HepG2 (cell line): ENCODE measurements around the gene RCAN2. TPM values are rescaled to one million over a fixed set of nuclear protein-coding genes. Genes with fewer than 3 reads are reported as not detected.

Experiments used
- ATAC-seq: fragments of 200-7000 bp; cut with Tn5 transposase; 3 replicates; pipeline ENCODE4 v1.9.1; 2020; ENCODE audit warnings: mild to moderate bottlenecking, moderate library complexity
- BruUV-seq: library from RNA; stranded (reverse); fragments of 400-500 nt; replicated peaks from 2 replicates; lab custom pipeline; 2021; lab: Mats Ljungman, UMichigan
- CTCF ChIA-PET: fragments of 300-600 bp; formaldehyde crosslinking; extraction: SDS; loops from one replicate; lab custom pipeline; 2021; ENCODE audit warnings: low total read pairs, inconsistent platforms, low intra/inter-chr PET ratio; lab: Yijun Ruan, JAX
- POLR2A ChIA-PET: fragments of 350-600 bp; sonication (Branson Sonifier 250); formaldehyde crosslinking; loops from one replicate; lab custom pipeline; 2020; ENCODE audit warnings: antibody characterized with exemption, inconsistent platforms; lab: Yijun Ruan, JAX
- DNase-seq: peaks from one replicate; pipeline ENCODE4 v3.0.0-alpha.2; 2015; ENCODE audit warnings: low spot score
- FAIRE-seq: peaks from 3 replicates; lab custom pipeline; 2011; peaks lifted over from hg19 to GRCh38; lab: Jason Lieb, UNC
- H2AFZ ChIP-seq: one replicate; pipeline ENCODE4 v1.6.1; 2011; ENCODE audit warnings: low read length, inconsistent platforms
- H3K27ac ChIP-seq: fragments of 300-600 bp; 3 replicates; pipeline ENCODE4 v1.8.0; 2011; ENCODE audit warnings: mixed run types, mild to moderate bottlenecking, mixed read lengths, low read length, inconsistent platforms; ENCODE audit not compliant: insufficient read depth; ENCODE audit errors: extremely low read length
- H3K27me3 ChIP-seq, 2 experiments: fragments of 200-600 bp in 1 of 2; 2 replicates in 1 of 2; 3 replicates in 1 of 2; pipeline versions ENCODE4 v1.6.0 to v1.8.0; 2011; ENCODE audit warnings: low read length in 2 of 2, mild to moderate bottlenecking in 2 of 2, moderate library complexity in 2 of 2, inconsistent platforms in 1 of 2; ENCODE audit not compliant: insufficient read depth in 2 of 2, control insufficient read depth in 1 of 2
- H3K36me3 ChIP-seq, 2 experiments: fragments of 200-600 bp in 1 of 2; replicated peaks in 1 of 2; 2 replicates in 1 of 2; 3 replicates in 1 of 2; pipeline versions ENCODE4 v1.5.1 to v1.8.0; 2011; ENCODE audit warnings: low read length in 2 of 2, inconsistent platforms in 1 of 2; ENCODE audit not compliant: insufficient read depth in 2 of 2, control insufficient read depth in 1 of 2
- H3K4me1 ChIP-seq: 2 replicates; pipeline ENCODE4 v1.5.1; 2012; ENCODE audit warnings: low read length, inconsistent platforms; ENCODE audit not compliant: insufficient read depth
- H3K4me2 ChIP-seq: 2 replicates; pipeline ENCODE4 v1.6.0; 2011; ENCODE audit warnings: low read depth, low read length, inconsistent platforms
- H3K4me3 ChIP-seq, 3 experiments: fragments of 200-600 bp in 1 of 3; sonication (generic), shearing (Covaris generic) in 1 of 3; replicated peaks in 1 of 3; 2 replicates each; pipeline ENCODE4 v1.5.1; 2011 to 2016; ENCODE audit warnings: low read length in 3 of 3, inconsistent platforms in 2 of 3, low read depth in 2 of 3, mild to moderate bottlenecking in 2 of 3, control low read depth in 1 of 3, mixed read lengths in 1 of 3; ENCODE audit not compliant: insufficient read depth in 1 of 3
- H3K79me2 ChIP-seq: one replicate; pipeline ENCODE4 v1.6.1; 2011; ENCODE audit warnings: low read length, inconsistent platforms; ENCODE audit not compliant: insufficient read depth
- H3K9ac ChIP-seq: 2 replicates; pipeline ENCODE4 v1.6.0; 2011; ENCODE audit warnings: mild to moderate bottlenecking, low read depth, low read length, inconsistent platforms; ENCODE audit not compliant: insufficient read depth
- H3K9me3 ChIP-seq: 2 replicates; pipeline ENCODE4 v1.5.1; 2012; ENCODE audit warnings: mild to moderate bottlenecking, low read length
- H4K20me1 ChIP-seq: 2 replicates; pipeline ENCODE4 v1.6.0; 2011; ENCODE audit warnings: inconsistent platforms, mild to moderate bottlenecking, low read length, moderate library complexity; ENCODE audit not compliant: insufficient read depth
- CEBPG ChIP-seq: IDR thresholded peaks from 2 replicates; pipeline ENCODE4 v1.6.1; 2016
- MTF1 ChIP-seq: sonication (generic); formaldehyde crosslinking; IDR thresholded peaks from 2 replicates; pipeline ENCODE4 v1.5.0; 2020; ENCODE audit warnings: missing genetic modification reagents
- NFYC ChIP-seq: IDR thresholded peaks from 2 replicates; pipeline ENCODE4 v1.6.1; 2016; ENCODE audit warnings: missing genetic modification reagents, missing compliant biosample characterization
- RAD21 ChIP-seq: fragments of 450-650 bp; formaldehyde crosslinking; IDR thresholded peaks from 2 replicates; pipeline ENCODE4 v1.5.0; 2020; ENCODE audit warnings: mild to moderate bottlenecking
- RBM22 ChIP-seq: fragments of 200-400 bp; formaldehyde crosslinking; optimal IDR thresholded peaks from 2 replicates; pipeline ENCODE3; 2017; ENCODE audit warnings: mild to moderate bottlenecking, low read length, moderate library complexity
- RXRB ChIP-seq: IDR thresholded peaks from 2 replicates; pipeline ENCODE4 v1.6.1; 2016; ENCODE audit warnings: borderline replicate concordance, missing genetic modification reagents, missing compliant biosample characterization
- SMC3 ChIP-seq: IDR thresholded peaks from 2 replicates; pipeline ENCODE4 v1.6.1; 2011; ENCODE audit warnings: low read length, improper control_type of control experiment
- TAF1 ChIP-seq: sonication (generic); formaldehyde crosslinking; IDR thresholded peaks from 2 replicates; pipeline ENCODE4 v1.4.0; 2020; ENCODE audit warnings: missing genetic modification reagents
- ZNF3 ChIP-seq: IDR thresholded peaks from 2 replicates; pipeline ENCODE4 v1.7.0; 2017; ENCODE audit warnings: inconsistent platforms
- WGBS: methylation state at CpG from one replicate; pipeline ENCODE4 v1.1.6; 2017; ENCODE audit warnings: low lambda C conversion rate; 5-methylcytosine and 5-hydroxymethylcytosine counted together
- in situ Hi-C: cut with HindIII; loops from 2 replicates; pipeline ENCODE4 v1.10.0; 2017; ENCODE audit warnings: low pct_unique_long_range_greater_than_20kb; ENCODE audit not compliant: extremely low pct_ligation_motif_present
- intact Hi-C: fragments of 100-400 bp; cut with micrococcal nuclease; formaldehyde crosslinking; loops from one replicate; pipeline ENCODE4 v1.10.0; 2022; ENCODE audit not compliant: unreplicated experiment
- polyA plus RNA-seq, 8 experiments: library from polyadenylated mRNA; depleted of rRNA in 3 of 8; stranded (reverse) in 7 of 8; unstranded in 1 of 8; fragments of >200 nt; fragmentation: Illumina TruSeq in 4 of 8; extraction: Trizol in 4 of 8; gene quantifications; 2 replicates each; pipeline versions ENCODE4 v1.2.1 to v1.2.3, GENCODE V29; 2011 to 2016; ENCODE audit warnings: low read depth in 4 of 8, missing spikeins in 1 of 8, mixed read lengths in 1 of 8; ENCODE audit not compliant: insufficient read depth in 1 of 8
- total RNA-seq, 5 experiments: library from RNA; depleted of rRNA; stranded (reverse); fragments of >200 nt; fragmentation: Illumina TruSeq; extraction: Trizol; gene quantifications; 2 replicates each; pipeline ENCODE4 v1.2.3, GENCODE V29; 2016; ENCODE audit warnings: low read depth in 1 of 5
- TF ChIP-seq, protein P1 (sequence below), 2 experiments: sonication (generic) in 1 of 2; formaldehyde crosslinking in 1 of 2; IDR thresholded peaks; 2 replicates each; pipeline versions ENCODE4 v1.6.1 to v1.9.0; 2014 to 2022; ENCODE audit warnings: antibody characterized with exemption in 1 of 2, borderline replicate concordance in 1 of 2, inconsistent platforms in 1 of 2, low read depth in 1 of 2, missing genetic modification reagents in 1 of 2
- TF ChIP-seq, protein P2 (sequence below): IDR thresholded peaks from 2 replicates; pipeline ENCODE4 v1.6.1; 2016; ENCODE audit warnings: mild to moderate bottlenecking
- TF ChIP-seq, protein P3 (sequence below): sonication (generic); formaldehyde crosslinking; IDR thresholded peaks from 2 replicates; pipeline ENCODE4 v1.5.0; 2020; ENCODE audit warnings: mild to moderate bottlenecking, missing genetic modification reagents, moderate library complexity

RCAN2 gene
- total and polyA plus RNA-seq, 2 of the 13 experiments (the other 11 are each of a cell fraction or from before 2014, with no cell fraction given): not detected

DNA sequence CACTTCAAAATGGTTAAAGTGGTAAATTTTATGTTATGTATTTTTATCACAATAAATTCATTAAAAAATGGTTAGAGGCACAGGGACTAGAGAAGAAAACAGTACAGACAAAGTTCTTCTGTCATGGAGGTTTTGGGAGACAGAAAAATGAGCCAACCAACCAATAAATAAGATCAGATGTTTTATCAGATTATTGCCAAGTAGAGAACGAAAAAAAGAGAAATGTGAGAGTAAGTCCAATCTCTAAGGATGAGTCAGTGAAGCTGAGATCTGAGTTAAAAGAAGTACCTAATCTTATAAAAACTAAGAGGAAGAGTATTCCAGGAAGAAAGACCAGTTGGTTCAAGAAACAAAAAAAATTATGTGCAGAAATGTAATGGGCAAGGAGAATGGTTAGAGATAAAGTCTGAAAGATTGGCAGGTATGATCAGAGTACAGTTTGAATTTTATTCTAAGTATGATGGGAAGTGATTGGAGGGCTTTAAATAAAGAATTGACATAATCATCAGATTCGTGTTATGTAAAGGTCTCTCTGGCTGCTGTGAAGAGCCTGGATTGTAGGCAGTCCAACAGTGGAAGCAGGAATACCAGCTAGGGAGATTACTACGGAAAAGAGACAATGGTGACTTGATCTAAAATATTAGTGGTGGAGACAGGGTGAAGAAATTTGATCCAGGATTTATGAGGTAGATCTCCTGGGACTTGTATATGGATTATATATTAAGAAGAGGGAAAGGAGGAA is 79.6 kb downstream of the RCAN2 start (continued):
- TF ChIP-seq, protein P1, sequence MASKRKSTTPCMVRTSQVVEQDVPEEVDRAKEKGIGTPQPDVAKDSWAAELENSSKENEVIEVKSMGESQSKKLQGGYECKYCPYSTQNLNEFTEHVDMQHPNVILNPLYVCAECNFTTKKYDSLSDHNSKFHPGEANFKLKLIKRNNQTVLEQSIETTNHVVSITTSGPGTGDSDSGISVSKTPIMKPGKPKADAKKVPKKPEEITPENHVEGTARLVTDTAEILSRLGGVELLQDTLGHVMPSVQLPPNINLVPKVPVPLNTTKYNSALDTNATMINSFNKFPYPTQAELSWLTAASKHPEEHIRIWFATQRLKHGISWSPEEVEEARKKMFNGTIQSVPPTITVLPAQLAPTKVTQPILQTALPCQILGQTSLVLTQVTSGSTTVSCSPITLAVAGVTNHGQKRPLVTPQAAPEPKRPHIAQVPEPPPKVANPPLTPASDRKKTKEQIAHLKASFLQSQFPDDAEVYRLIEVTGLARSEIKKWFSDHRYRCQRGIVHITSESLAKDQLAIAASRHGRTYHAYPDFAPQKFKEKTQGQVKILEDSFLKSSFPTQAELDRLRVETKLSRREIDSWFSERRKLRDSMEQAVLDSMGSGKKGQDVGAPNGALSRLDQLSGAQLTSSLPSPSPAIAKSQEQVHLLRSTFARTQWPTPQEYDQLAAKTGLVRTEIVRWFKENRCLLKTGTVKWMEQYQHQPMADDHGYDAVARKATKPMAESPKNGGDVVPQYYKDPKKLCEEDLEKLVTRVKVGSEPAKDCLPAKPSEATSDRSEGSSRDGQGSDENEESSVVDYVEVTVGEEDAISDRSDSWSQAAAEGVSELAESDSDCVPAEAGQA (IDR thresholded peaks at IDR 0.05; ENCODE audit: low read depth): no peak
- TF ChIP-seq, protein P1 (CRISPR knock-in tag; IDR thresholded peaks at IDR 0.05; ENCODE audit: borderline replicate concordance): no peak
- no peak for TF ChIP-seq MTF1 (CRISPR knock-in tag)

DNA sequence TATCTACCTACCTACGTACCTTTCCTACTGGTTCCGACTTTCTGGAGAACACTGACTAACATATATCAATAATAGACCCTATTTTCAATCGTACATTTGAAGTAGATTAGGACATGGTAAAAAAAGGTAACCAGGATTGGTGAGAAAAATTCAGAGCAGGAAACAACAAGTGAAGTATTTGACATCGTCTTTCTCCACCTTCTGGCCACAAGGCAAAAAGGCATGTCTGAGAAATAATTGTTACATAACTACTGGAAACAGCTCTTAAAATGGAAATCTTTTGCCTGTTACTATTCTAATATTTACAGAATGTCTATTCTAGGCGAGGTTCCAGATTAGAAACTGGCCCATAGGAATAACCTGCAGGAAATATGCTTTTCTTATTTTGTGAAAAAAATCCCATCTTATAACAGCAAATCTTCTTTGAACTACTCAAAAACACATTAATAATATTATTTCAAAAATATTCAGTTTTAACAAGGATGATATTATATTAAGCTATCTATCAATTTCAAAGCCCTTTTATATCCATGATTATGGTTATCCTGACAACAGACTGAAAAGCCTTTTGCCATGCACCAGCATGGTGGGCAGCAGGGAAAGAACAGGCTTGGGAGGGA is 80.8 kb downstream of the RCAN2 start:
- intact Hi-C loops: loop anchor here (1.0 kb wide), 2 partner anchors 320 to 480 kb away; no protein-coding TSS in a partner anchor
- Histone ChIP-seq H3K4me2 (no peak overlapping the region), H2AFZ (no peak overlapping the region), H3K9me3 (no peaks in the 10 kb centered on the region), H3K9ac (no peak overlapping the region), H3K4me3 (no peak overlapping the region), H3K79me2 (no peaks in the 10 kb centered on the region), H3K27me3 (no peaks in the 10 kb centered on the region), H3K4me1 (no peaks in the 10 kb centered on the region), H3K36me3 (no peaks in the 10 kb centered on the region), H4K20me1 (no peaks in the 10 kb centered on the region), H3K27ac (no peak overlapping the region)
- FAIRE-seq (peak; percentile 59), DNase-seq (peak; percentile 57), ATAC-seq (no peak; the same call in 2 of the 3 replicates)
- in situ Hi-C loops: loop anchor here (5.0 kb wide), 2 partner anchors 188 to 318 kb away; no protein-coding TSS in a partner anchor
- WGBS: 1% methylated on average over 5 of the region's 5 CpGs
- ChIA-PET POLR2A (interaction anchor here (0.6 kb wide), 1 partner anchor 967 kb away, joined by 3 read pairs; no protein-coding TSS in a partner anchor), CTCF (interaction anchor here (2.4 to 3.0 kb wide), 2 partner anchors 189 to 320 kb away, joined by 24 to 33 read pairs; no protein-coding TSS in a partner anchor)
- BruUV-seq: no TSS peak
- TF ChIP-seq RAD21 (CRISPR knock-in tag): peak; percentile 77
- no peak for TF ChIP-seq RBM22
- TF ChIP-seq ZNF3: no peak
- TF ChIP-seq SMC3: peak; percentile 94
- no peak for TF ChIP-seq NFYC (CRISPR knock-in tag)
- TF ChIP-seq CEBPG (CRISPR knock-in tag): peak; percentile 38; the same call in 1 of the 2 replicates
- TF ChIP-seq RXRB (CRISPR knock-in tag): peak; percentile 25; the same call in 1 of the 2 replicates
- TF ChIP-seq, protein P2, sequence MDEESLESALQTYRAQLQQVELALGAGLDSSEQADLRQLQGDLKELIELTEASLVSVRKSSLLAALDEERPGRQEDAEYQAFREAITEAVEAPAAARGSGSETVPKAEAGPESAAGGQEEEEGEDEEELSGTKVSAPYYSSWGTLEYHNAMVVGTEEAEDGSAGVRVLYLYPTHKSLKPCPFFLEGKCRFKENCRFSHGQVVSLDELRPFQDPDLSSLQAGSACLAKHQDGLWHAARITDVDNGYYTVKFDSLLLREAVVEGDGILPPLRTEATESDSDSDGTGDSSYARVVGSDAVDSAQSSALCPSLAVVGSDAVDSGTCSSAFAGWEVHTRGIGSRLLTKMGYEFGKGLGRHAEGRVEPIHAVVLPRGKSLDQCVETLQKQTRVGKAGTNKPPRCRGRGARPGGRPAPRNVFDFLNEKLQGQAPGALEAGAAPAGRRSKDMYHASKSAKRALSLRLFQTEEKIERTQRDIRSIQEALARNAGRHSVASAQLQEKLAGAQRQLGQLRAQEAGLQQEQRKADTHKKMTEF (CRISPR knock-in tag): no peak
- TF ChIP-seq, protein P3, sequence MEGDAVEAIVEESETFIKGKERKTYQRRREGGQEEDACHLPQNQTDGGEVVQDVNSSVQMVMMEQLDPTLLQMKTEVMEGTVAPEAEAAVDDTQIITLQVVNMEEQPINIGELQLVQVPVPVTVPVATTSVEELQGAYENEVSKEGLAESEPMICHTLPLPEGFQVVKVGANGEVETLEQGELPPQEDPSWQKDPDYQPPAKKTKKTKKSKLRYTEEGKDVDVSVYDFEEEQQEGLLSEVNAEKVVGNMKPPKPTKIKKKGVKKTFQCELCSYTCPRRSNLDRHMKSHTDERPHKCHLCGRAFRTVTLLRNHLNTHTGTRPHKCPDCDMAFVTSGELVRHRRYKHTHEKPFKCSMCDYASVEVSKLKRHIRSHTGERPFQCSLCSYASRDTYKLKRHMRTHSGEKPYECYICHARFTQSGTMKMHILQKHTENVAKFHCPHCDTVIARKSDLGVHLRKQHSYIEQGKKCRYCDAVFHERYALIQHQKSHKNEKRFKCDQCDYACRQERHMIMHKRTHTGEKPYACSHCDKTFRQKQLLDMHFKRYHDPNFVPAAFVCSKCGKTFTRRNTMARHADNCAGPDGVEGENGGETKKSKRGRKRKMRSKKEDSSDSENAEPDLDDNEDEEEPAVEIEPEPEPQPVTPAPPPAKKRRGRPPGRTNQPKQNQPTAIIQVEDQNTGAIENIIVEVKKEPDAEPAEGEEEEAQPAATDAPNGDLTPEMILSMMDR (CRISPR knock-in tag): peak; percentile 80
- TF ChIP-seq TAF1 (CRISPR knock-in tag): no peak
